ENCODE data around the gene GALNTL6.
"Not testable (repeated sequence)": the region's sequence is repeated elsewhere in the genome, so short reads cannot be mapped to it uniquely, and the experiment has no call there.

The GALNTL6 gene

DNA sequence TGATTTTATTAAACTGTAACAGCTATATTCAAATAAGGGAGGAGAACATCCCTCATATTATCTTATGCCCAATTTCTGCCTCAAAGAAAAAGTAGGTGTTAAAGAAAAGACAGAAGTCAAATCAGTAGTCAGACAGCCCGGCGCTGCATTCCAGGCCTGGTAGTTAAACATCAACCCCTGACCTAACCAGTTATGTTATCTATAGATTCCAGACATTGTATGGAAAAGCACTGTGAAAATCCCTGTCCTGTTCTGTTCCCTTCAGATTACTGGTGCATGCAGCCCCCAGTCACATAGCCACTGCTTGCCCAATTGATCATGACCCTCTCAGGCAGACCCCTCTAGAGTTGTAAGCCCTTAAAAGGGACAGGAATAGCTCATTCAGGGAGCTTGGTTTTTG lies 1085.5 kb downstream of the GALNTL6 start:
- peak; percentile 15 for DNase-seq

DNA sequence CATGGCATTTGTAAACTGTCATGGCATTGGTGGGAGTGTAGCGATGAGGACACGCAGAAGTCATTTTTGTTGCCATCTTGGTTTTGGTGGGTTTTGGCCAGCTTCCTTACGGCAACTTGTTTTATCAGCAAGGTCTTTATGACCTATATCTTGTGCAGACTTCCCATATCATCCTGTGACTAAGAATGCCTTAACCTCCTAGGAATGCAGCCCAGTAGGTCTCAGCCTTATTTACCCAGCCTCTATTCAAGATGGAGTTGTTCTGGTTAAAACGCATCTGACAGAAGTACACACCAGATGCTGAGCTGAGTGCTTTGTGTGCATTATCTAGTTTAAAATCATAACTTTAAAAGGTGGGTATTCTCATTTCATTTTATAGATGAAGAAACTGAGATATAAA lies 1086.7 kb downstream of the GALNTL6 start:
- no peak for DNase-seq

DNA sequence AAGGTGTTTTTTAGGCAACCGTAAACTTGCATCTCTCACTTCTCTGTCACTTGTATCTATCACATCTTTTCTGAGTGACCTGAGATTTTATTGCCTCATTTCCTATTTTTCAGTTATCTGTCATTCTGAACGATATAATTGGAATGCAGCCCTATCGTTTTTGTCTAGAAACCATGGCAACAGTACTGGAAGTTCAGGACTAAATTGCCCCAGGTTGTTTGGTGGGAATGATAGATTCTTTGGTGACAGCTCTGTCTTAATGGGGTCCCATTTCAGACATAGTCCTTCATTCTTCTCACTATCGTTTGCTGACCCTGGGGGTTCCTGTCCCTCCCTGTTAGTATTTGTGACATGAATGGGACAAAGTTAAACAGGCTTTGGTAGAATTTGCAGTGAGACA lies 1087.7 kb downstream of the GALNTL6 start:
- no peak for DNase-seq

DNA sequence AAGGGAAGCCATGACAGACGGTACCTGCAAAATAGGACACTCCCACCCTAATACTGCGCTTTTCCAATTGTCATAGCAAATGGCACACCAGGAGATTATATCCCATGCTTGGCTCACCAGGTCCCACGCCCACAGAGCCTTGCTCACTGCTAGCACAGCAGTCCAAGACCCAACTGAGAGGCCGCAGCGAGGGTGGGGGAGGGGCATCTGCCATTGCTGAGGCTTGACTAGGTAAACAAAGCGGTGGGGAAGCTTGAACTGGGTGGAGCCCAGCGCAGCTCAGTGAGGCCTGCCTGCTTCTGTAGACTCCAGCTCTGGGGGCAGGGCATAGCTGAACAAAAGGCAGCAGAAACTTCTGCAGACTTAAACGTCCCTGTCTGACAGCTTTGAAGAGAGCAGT lies 1099.3 kb downstream of the GALNTL6 start:
- not testable (repeated sequence) for DNase-seq

DNA sequence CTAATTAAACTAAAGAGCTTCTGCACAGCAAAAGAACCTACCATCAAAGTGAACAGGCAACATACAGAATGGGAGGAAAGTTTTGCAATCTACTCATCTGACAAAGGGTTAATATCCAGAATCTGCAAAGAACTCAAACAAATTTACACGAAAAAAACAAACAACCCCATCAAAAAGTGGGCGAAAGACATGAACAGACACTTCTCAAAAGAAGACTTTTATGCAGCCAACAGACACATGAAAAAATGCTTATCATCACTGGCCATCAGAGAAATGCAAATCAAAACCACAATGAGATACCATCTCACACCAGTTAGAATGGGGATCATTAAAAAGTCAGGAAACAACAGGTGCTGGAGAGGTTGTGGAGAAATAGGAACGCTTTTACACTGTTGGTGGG lies 1104.2 kb downstream of the GALNTL6 start:
- not testable (repeated sequence) for DNase-seq

DNA sequence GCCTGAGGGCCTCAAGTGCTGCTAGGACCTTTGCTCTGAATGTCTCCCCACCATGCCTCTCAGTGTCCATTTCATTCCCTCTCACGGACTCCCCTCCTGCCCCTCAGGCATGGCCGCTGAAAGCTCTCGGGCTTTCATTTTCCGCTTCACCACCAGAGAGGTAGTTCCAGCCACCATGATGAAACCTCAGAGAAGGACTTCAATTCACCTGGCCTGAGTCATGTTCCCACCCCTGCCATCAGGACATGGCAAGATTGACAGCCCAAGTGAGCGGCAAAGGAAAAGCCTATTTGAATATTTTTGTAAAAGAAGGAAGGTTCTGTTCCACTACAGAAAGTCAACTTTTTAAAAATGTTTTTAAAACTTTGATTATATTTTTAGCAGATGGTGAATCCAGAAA lies 1106.1 kb downstream of the GALNTL6 start:
- DNase-seq: no peak

DNA sequence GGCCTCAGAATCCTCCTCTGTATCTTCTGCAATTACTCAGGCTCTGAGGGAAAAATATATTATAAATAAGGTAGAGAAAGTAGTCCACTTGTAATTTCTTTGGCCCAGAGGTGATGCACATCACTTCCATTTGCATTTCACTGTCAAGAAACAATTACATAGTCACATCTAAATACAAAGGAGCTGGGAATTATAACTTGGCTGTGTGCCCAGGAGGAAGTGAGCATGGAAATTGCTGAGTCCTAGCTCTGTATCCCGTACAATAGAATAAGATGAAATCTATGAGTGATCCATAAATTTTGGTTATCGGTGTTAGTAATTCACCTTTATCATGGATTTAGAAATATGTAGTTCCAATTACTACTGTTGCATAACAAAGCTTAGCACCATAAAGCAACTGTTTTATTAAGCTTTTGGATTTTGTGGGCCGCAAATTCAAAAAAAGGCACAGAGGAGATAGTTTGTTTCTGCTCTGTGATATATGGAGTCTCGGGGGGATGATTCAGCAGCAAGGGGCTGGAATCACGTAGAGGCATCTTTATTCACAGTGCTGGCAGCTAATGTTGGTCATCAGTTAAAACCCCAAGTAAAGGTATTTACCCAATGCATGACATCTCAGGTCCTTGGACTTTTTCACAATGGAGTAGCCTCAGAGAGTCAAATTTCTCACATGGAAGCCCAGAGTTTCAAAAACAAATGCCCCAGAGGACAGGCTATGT lies 1114.1 kb downstream of the GALNTL6 start:
- no peak for DNase-seq

DNA sequence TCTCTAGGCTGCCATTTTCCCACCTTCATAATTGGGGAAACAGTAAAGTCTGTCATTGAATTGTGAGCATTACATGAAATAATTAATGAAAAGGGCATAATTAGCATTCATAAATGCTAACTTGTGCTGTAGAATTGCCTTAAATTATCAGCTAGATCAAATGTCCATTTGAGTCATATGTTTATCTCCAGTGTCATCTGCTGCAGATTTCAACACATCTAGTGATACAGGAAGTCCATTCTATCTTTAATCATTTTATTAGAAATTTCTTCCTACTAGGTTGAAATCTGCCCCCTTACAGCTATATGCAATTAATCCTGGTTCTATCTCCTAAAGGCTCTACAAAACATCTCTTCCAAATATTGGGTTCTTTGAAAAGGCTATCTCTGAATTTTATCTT lies 1115.1 kb downstream of the GALNTL6 start:
- DNase-seq: no peak

DNA sequence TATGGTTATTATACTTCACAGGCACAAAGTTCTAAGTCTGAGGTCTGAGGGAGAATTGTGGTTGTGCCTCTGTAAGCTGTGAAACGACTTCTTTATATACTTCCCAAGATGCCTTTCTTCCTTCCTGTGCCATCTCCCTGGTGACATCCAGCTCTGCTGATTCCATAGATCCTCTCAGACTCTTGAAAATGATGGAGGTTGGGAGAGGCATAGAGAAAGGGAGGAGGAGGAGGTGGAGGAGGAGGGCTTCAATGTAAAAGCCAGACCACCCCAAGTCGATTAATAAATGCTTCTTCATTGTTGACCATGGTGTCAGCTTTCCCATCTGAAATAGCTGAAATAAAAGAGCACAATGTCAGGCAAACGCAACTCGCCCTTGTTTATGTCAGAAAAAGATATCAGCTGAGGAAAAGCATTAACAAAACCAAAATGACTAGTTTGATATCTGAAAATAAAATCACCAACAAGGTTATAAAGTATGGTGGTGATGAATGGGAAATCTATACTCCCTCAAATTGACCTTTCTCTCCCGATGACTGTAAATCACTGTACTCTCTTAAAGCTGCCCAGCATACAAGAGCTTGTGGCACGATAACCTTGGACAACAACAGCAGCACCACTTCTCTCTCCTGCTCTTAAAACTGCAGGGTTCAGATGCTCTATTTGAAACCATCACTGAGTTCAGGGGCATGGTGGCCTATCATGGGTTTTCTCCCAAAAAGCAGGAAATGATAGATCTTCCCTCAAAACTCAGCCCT lies 1125.0 kb downstream of the GALNTL6 start:
- DNase-seq: no peak

DNA sequence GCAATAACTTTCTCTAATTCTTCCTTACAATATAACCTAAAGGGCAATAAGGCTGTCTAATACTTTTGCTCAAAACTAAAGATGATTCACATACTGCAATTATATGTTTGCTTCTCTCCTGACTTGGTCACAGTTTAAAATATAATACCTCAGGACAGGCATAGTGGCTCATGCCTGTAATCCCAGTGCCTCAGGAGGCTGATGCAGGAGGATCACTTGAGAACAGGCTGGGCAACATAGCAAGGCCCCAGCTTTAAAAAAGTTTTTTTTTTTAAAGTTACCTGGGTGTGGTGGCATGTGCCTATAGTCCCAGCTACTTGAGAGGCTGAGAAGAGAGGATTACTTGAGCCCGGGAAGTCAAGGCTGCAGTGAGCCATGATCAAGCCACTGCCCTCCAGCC lies 1125.7 kb downstream of the GALNTL6 start:
- no peak for DNase-seq

DNA sequence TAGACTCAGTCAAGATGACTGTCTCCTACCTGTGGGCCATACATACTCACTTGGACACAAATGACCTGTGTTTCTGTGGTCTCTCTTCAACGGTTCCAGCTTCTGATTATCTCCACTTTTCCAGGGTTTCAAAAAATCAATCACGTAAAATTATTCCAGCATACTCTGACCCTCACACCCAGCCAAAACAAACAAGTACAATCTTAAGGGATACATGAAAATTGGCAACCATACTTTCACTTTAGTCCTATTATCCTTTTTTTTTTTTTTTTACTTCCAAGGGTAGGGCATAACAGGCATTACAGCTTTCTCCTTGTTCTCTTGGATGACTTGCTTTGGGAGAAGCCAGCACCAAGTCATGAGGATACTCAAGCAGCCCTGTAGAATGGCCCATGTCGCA lies 1129.6 kb downstream of the GALNTL6 start:
- no peak for DNase-seq

DNA sequence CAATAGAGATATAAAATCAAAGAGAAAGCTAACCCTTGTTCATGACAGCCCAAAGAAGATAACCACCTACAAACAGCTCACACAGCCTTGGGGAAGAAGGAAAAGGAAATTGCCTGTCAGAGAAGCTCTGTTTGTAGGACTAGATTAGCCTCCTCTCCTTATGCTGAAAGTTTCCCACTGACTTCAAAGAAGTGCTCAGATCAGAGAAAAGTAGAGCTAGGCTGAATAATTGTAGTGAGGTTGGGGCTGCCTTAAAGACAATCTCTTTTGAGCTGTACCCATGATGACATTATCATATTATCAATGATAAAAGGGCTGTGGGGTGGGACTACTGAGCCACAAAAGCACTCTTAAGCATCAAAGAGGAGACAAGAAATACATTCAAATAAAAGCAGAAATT lies 1132.4 kb downstream of the GALNTL6 start:
- peak; percentile 18 for DNase-seq

DNA sequence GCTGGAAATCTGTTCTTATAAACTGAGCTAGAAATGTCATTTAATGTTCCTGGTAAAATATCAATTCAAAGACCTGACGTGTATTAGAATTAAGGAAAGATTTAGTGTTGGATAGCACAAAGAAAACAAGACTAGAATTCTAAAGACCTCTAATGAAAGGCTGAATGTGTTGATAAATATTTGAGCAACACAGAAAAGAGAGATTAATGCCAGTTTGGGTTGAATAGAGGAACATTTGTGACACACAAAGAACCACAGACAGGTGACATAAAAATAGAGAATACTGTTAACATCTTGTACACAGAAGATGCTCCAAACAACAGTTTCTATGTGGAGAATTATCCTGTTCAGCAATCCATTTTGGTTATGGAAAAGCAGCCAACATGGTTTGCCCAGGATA lies 1133.3 kb downstream of the GALNTL6 start:
- no peak for DNase-seq

DNA sequence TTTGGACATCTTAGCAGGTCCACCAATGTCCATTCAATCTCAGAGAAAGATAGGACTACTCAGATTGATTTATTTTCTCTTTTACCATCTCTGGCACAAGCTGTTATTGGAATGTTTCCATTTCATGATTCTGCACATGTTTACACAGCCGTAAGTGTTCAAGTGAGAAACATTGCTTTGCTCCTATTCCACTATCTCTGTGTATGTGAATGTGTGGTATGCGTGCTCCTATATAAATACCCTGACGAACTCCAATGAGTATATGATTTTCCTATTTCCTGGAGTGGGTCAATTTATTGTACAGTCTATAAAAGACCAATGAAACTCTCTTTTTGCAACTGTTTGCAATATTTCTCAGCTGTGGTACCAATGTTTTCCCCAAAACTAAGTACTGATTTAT lies 1134.4 kb downstream of the GALNTL6 start:
- no peak for DNase-seq

DNA sequence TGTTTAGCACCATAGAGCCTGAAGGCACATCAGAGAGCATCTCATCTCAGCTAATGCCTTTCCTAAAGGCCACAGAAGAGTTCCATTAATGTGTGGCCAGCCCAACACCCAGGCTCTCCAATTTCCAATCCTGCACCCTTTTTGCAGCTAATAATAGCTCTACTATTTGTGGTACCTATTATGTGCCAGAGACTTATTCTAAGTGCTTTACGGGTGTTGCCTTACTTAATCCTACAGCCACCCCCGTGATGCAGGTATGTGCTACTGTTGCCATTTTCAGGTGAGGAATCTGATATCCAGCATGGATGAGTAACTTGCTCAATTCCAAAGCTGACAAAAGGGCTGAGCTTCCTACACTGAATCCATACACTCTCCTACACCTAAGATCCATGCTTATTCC lies 1137.8 kb downstream of the GALNTL6 start:
- DNase-seq: no peak

DNA sequence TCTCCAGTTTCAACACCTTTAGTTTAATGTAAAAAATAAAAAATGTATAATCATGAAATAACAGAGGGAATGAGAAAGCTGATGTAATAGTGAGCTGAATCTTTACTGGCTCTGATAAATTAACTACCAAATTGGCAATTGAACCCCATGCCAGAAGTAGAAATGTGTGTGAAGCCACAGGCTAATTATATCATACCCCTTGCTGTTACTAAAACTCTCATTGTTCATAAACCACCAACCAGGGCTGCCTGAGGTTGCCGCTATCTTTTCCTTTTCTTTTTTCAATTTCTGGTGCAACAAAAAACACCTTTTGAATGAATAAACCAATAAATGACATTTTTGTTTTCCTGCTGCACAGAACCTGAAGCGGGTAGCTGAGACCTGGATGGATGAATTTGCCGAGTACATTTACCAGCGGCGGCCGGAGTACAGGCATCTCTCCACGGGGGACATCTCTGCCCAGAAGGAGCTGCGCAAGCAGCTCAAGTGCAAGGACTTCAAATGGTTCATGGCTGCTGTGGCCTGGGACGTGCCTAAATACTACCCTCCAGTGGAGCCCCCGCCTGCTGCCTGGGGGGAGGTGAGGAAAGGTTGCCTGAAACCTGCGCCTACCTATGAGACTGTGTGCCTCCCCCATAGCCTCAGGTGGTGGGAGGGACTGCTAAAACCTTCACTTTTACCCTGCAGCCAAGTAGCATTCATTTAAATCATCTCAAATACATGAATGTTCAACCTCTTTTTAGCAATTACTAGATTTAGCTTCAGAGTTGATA lies 1138.7 kb downstream of the GALNTL6 start:
- no peak for DNase-seq

DNA sequence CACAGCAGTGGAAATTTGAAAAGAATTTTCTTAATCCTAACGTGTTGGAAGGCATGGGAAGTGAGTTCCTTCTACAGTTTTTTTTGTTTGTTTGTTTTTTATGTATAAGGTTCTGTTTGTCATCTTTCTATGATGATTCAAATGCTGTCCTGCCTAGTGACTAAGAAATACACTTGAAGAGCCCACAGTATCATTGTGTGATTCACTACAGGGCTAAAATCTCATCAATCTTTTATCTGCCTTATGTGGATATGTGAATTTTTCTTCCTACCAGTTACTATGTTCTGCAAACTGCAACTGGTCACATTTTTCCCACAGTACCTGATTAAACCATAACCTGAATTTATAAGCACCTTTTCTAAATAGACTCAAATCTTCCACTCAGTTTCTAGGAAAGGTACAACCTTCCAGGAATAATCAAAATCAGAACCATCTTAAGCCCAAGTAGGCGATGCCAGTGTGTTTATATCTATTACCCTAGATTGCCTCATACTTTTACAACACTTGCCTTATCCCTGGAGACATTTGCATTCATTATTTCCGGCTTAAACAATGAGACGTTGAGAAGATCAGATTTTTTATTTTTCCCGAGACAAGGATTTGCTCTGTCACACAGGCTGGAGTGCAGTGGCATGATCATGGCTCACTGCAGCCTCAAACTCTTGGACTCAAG lies 1140.8 kb downstream of the GALNTL6 start:
- DNase-seq: peak; percentile 67

DNA sequence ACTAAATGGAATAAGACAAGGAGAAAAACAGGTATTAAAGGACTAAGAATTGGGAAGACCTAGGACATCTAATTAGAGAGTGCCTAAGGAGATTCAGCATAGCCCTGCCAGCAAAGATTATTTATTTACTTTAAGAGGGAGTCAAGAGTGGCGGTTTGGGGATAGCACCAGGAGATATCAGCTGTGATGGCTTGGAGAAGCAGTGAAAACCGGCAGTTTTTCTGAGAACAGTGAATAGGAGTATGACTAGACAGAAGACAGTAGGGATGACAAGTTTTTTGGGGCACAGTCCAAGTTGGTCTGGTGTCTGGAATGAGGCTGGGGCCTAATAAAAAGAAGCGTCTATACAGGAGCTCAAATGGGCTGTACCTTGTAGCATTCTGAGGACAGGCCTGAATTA lies 1143.1 kb downstream of the GALNTL6 start:
- not testable (repeated sequence) for DNase-seq

DNA sequence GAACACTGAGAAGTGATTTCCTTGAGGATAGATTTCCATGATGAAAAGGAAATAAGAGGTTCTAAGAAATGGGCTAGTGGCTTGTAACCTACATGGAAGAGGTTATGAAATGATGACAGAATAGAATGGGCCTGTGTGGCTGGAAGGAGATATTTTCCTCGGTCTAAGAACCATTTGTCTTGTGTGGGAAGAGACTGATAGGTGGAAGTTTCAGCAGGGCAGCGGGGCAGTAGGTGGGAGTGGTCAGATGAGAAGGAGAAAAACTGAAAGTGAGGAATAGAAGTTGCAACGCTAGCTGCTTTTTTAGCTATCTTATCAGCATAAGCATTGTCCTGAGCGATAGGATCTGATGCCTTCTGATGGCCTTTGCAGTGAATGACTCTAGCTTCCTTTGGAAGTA lies 1144.0 kb downstream of the GALNTL6 start:
- peak; percentile 69 for DNase-seq

DNA sequence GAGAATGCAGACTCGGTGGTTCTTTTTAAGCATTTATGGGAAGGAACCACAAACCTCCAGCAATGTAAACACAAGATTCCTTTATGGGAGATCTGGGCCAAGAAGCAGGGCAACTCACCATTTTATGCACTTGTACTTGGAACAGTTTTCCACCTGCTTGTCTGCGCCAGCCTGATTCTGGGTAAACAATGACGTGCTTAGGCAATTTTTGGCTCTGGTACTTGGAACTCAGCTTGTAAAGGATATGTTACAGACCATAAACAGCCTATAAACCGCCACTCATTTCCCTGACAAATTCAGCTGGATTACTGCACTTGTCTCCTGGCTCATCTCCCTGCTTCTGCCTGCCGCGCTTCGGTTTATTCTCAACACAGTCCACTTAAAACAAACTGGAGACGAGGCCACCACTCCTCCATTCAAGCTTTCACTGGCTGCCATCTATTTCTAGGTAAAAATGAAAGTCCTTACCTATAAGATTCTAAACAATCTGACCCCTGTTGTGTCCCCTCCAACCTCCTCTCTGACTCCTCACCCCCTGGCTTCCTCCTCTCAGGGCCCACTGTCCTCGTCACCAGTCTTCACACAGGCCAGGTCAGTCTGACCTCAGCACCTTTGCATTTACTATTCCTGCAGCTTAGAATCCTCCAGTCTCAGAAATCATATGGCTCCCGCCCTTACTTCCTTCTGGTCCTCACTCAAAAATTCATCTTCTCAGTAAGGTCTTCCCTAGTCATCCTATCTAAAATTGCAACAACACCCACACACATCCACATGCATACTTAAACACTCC lies 1149.6 kb downstream of the GALNTL6 start:
- DNase-seq: no peak

DNA sequence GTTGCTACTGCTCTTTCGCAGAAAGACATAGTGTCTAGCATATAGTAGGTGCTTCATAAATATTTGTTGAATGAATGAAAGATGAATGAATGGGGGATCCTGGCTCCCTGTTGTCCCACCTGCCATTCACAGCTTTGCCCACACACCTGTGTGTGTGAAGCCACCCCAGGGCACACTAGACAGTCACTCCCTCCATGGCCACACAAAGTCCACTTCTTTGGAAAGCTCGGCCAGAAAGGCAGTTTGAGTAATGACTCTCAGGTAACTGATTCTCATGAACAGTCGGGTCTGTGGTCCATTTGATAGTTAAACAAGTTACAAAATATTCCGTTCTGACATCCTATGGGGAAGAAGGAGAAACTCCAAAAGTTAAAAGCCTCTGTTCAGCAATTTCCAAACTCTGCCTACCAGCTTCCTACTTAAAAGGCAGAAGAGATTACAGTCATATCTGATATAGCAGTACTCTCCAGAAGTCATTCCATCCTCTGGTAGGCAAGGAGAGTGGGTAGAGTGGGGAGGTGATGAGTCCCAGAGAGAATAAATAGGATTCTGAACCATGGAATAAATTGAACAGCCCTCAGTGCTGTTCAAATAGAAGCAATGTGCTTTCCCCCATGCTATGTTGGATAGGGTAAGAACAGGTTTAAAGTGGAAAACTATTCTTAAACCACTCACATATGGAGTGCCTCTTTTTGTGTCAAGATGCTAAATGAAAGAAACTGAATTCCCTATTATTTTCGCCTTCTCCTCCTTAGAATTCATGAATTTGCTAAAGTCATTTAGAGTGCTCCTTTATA lies 1150.5 kb downstream of the GALNTL6 start:
- no peak for DNase-seq

DNA sequence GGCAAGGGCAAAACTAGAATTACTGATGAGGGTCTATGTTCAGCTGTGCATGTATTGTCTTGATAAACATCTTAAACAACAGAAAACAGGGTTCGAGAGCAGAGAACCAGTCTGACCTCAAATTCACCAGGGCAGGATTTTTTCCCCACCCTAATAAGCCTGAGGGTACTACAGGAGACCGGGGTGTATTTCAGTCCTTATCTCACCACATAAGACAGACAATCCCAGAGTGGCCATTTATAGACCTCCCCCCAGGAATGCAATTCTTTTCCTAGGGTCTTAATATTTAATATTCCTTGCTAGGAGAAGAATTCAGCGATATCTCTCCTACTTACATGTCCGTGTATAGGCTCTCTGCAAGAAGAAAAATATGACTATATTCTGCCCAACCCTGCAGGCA lies 1157.0 kb downstream of the GALNTL6 start:
- not testable (repeated sequence) for DNase-seq

Data from OCI-M1 (cell line).